IMR-90 (cell line): Measurements from ENCODE around the gene QSER1. TPM values are rescaled to one million over a fixed set of nuclear protein-coding genes. Genes with fewer than 3 reads are reported as not detected.

Experiments
- ATAC-seq: fragments of 200-7000 bp; cut with Tn5 transposase; 2 replicates; pipeline ENCODE4 v1.9.1; 2020; ENCODE audit warnings: low read depth, mild to moderate bottlenecking, moderate library complexity
- Bru-seq: library from RNA; stranded (reverse); fragments of 400-500 nt; gene quantifications from one replicate; lab custom pipeline; 2021; lab: Mats Ljungman, UMichigan
- BruChase-seq, 2 experiments: library from RNA; stranded (reverse); fragments of 400-500 nt; gene quantifications; one replicate each; lab custom pipeline; 2021; lab: Mats Ljungman, UMichigan
- BruUV-seq: library from RNA; stranded (reverse); fragments of 400-500 nt; replicated peaks from 2 replicates; lab custom pipeline; 2021; lab: Mats Ljungman, UMichigan
- CTCF ChIA-PET: fragments of 300-600 bp; formaldehyde crosslinking; extraction: SDS; loops from one replicate; lab custom pipeline; 2021; ENCODE audit warnings: antibody characterized with exemption; lab: Yijun Ruan, JAX
- POLR2A ChIA-PET: fragments of 300-600 bp; sonication (Branson Sonifier 250); formaldehyde crosslinking; loops from one replicate; lab custom pipeline; 2022; ENCODE audit warnings: antibody characterized with exemption; ENCODE audit not compliant: unreplicated experiment; lab: Charles Lee
- DNase-seq: peaks from one replicate; pipeline ENCODE4 v3.0.0; 2013
- H2AFZ ChIP-seq: replicated peaks from 2 replicates; pipeline ENCODE3; 2013; ENCODE audit warnings: low read length, mild to moderate bottlenecking; ENCODE audit not compliant: poor library complexity
- H2AK5ac ChIP-seq: 2 replicates; pipeline ENCODE4 v1.6.1; 2013; ENCODE audit warnings: low read depth, low read length, inconsistent platforms
- H2AK9ac ChIP-seq: replicated peaks from 2 replicates; pipeline ENCODE3; 2013; ENCODE audit warnings: mild to moderate bottlenecking, low read depth, low read length, moderate library complexity; ENCODE audit not compliant: poor library complexity
- H2BK120ac ChIP-seq: 2 replicates; pipeline ENCODE4 v1.6.1; 2013; ENCODE audit warnings: low read depth, low read length, inconsistent platforms
- H2BK15ac ChIP-seq: 3 replicates; pipeline ENCODE4 v1.6.1; 2013; ENCODE audit warnings: low read depth, low read length, inconsistent platforms
- H2BK20ac ChIP-seq: 2 replicates; pipeline ENCODE4 v1.6.1; 2013; ENCODE audit warnings: low read depth, mild to moderate bottlenecking, inconsistent platforms, low read length, moderate library complexity
- H2BK5ac ChIP-seq: 2 replicates; pipeline ENCODE4 v1.6.1; 2013; ENCODE audit warnings: mild to moderate bottlenecking, low read depth, low read length, inconsistent platforms; ENCODE audit not compliant: poor library complexity, severe bottlenecking
- H3K14ac ChIP-seq: replicated peaks from 2 replicates; pipeline ENCODE4 v1.6.1; 2013; ENCODE audit warnings: low read depth, low read length, inconsistent platforms
- H3K18ac ChIP-seq: 2 replicates; pipeline ENCODE4 v1.6.1; 2013; ENCODE audit warnings: low read depth, low read length, control low read depth
- H3K23ac ChIP-seq: 2 replicates; pipeline ENCODE4 v1.6.1; 2013; ENCODE audit warnings: low read depth, low read length, inconsistent platforms
- H3K27ac ChIP-seq: 2 replicates; pipeline ENCODE4 v1.5.1; 2013; ENCODE audit warnings: mild to moderate bottlenecking, control low read depth, low read length; ENCODE audit not compliant: insufficient read depth
- H3K27me3 ChIP-seq: 2 replicates; pipeline ENCODE4 v1.6.1; 2013; ENCODE audit warnings: low read length; ENCODE audit not compliant: control insufficient read depth, insufficient read depth
- H3K36me3 ChIP-seq: 2 replicates; pipeline ENCODE4 v1.6.1; 2013; ENCODE audit warnings: low read length, mixed read lengths; ENCODE audit not compliant: control insufficient read depth, insufficient read depth
- H3K4ac ChIP-seq: 2 replicates; pipeline ENCODE4 v1.6.1; 2013; ENCODE audit warnings: low read depth, low read length, inconsistent platforms
- H3K4me1 ChIP-seq: 2 replicates; pipeline ENCODE4 v1.6.1; 2013; ENCODE audit warnings: low read length, mixed read lengths; ENCODE audit not compliant: control insufficient read depth, insufficient read depth
- H3K4me2 ChIP-seq: 2 replicates; pipeline ENCODE4 v1.6.1; 2013; ENCODE audit warnings: low read depth, mild to moderate bottlenecking, control low read depth, low read length, moderate library complexity
- H3K4me3 ChIP-seq: 2 replicates; pipeline ENCODE4 v1.5.1; 2013; ENCODE audit warnings: low read depth, mild to moderate bottlenecking, control low read depth, low read length, moderate library complexity; ENCODE audit not compliant: insufficient read depth
- H3K56ac ChIP-seq: 2 replicates; pipeline ENCODE4 v1.6.1; 2013; ENCODE audit warnings: low read length, inconsistent platforms; ENCODE audit not compliant: insufficient read depth; ENCODE audit errors: extremely low read depth
- H3K79me1 ChIP-seq, 2 experiments: 2 replicates each; pipeline ENCODE4 v1.6.1; 2013; ENCODE audit warnings: low read length in 2 of 2, inconsistent platforms in 1 of 2, low read depth in 1 of 2
- H3K9ac ChIP-seq: 2 replicates; pipeline ENCODE4 v1.6.1; 2013; ENCODE audit warnings: low read depth, low read length, control low read depth
- H3K9me1 ChIP-seq: 2 replicates; pipeline ENCODE4 v1.6.1; 2013; ENCODE audit warnings: low read length, inconsistent platforms; ENCODE audit not compliant: insufficient read depth
- H3K9me3 ChIP-seq: 2 replicates; pipeline ENCODE4 v1.6.1; 2013; ENCODE audit warnings: low read length; ENCODE audit not compliant: control insufficient read depth, insufficient read depth
- H4K20me1 ChIP-seq: 2 replicates; pipeline ENCODE4 v1.6.1; 2013; ENCODE audit warnings: low read length, inconsistent platforms; ENCODE audit not compliant: insufficient read depth
- H4K5ac ChIP-seq: 2 replicates; pipeline ENCODE4 v1.6.1; 2013; ENCODE audit warnings: mild to moderate bottlenecking, low read depth, low read length, control low read depth
- H4K8ac ChIP-seq, 2 experiments: 2 replicates each; pipeline ENCODE4 v1.6.1; 2013; ENCODE audit warnings: low read depth in 2 of 2, low read length in 2 of 2, control low read depth in 1 of 2, inconsistent platforms in 1 of 2
- H4K91ac ChIP-seq: 2 replicates; pipeline ENCODE4 v1.6.1; 2013; ENCODE audit warnings: low read depth, low read length, inconsistent platforms; ENCODE audit not compliant: insufficient read depth
- BHLHE40 ChIP-seq: fragments of 150-350 bp; IDR thresholded peaks from 2 replicates; pipeline ENCODE4 v1.6.1; 2016; ENCODE audit warnings: mild to moderate bottlenecking, low read depth, low read length
- CEBPB ChIP-seq: IDR thresholded peaks from 2 replicates; pipeline ENCODE4 v1.6.1; 2012; ENCODE audit warnings: low read depth, low read length, improper control_type of control experiment
- MAZ ChIP-seq: IDR thresholded peaks from 2 replicates; pipeline ENCODE4 v1.6.1; 2012; ENCODE audit warnings: low read depth, mild to moderate bottlenecking, low read length, improper control_type of control experiment, moderate library complexity, borderline replicate concordance
- MXI1 ChIP-seq: IDR thresholded peaks from 2 replicates; pipeline ENCODE4 v1.6.1; 2012; ENCODE audit warnings: low read depth, mild to moderate bottlenecking, low read length, moderate library complexity, borderline replicate concordance
- POLR2A ChIP-seq: IDR thresholded peaks from 2 replicates; pipeline ENCODE4 v1.6.1; 2012; ENCODE audit warnings: mild to moderate bottlenecking, low read depth, low read length
- RCOR1 ChIP-seq: IDR thresholded peaks from 2 replicates; pipeline ENCODE4 v1.6.1; 2012; ENCODE audit warnings: mild to moderate bottlenecking, low read length, improper control_type of control experiment; ENCODE audit not compliant: insufficient replicate concordance
- RFX5 ChIP-seq: IDR thresholded peaks from 2 replicates; pipeline ENCODE4 v1.8.0; 2012; ENCODE audit warnings: low read depth, mild to moderate bottlenecking, low read length, moderate library complexity
- SMC3 ChIP-seq: fragments of 150-350 bp; IDR thresholded peaks from 2 replicates; pipeline ENCODE4 v1.6.1; 2016; ENCODE audit warnings: low read depth, mild to moderate bottlenecking, antibody characterized with exemption, low read length, moderate library complexity
- WGBS, 2 experiments: methylation state at CpG; one replicate each; pipeline versions ENCODE4 v1.1.5 to v1.1.7; 2013; ENCODE audit warnings: missing lambda C conversion rate in 2 of 2; ENCODE audit not compliant: insufficient read length in 1 of 2; ENCODE audit errors: extremely low coverage in 2 of 2; 5-methylcytosine and 5-hydroxymethylcytosine counted together
- dilution Hi-C: fragments of 300-500 bp; cut with HindIII; formaldehyde crosslinking; loops from one replicate; pipeline ENCODE4 v1.14.3; 2018; ENCODE audit warnings: low sequenced_read_pairs; ENCODE audit not compliant: unreplicated experiment
- in situ Hi-C: fragments of 300-500 bp; cut with MboI; formaldehyde crosslinking; loops from 3 replicates; pipeline ENCODE4 v1.14.3; 2019; ENCODE audit warnings: low sequenced_read_pairs, inconsistent platforms, mixed read lengths
- intact Hi-C: fragments of 100-400 bp; cut with micrococcal nuclease; formaldehyde crosslinking; loops from 2 replicates; pipeline ENCODE4 v1.10.0; 2022
- long read RNA-seq: library from polyadenylated mRNA; unstranded; transcript quantifications from one replicate; pipeline ENCODE4 v2.0.0, GENCODE V29; 2021; ENCODE audit not compliant: unreplicated experiment
- polyA plus RNA-seq, 3 experiments: library from polyadenylated mRNA; depleted of rRNA; stranded (reverse); fragments of >200 nt; gene quantifications; 2 replicates each; pipeline ENCODE4 v1.2.3, GENCODE V29; 2012; ENCODE audit warnings: low replicate concordance in 1 of 3
- total RNA-seq: library from RNA; depleted of rRNA; stranded (reverse); fragments of >200 nt; gene quantifications from 2 replicates; pipeline ENCODE4 v1.2.3, GENCODE V29; 2012; rRNA removed

The QSER1 gene
- total RNA-seq (15.6 and 21.1 TPM in 2 replicates), polyA plus RNA-seq (2012; rRNA removed) (5.3 and 5.9 TPM in 2 replicates), Bru-seq, nascent RNA (percentile 76 among the genes with signal in this experiment), BruChase-seq, experiment 1, labeled RNA remaining after a 6-hour chase (percentile 82 among the genes with signal in this experiment), BruChase-seq, experiment 2, labeled RNA remaining after a 2-hour chase (percentile 88 among the genes with signal in this experiment)
- polyA plus RNA-seq (2012; cell fraction: cytosol; rRNA removed) = 1.2 and 4.4 TPM in 2 replicates
- polyA plus RNA-seq (2012; cell fraction: nucleus; rRNA removed; ENCODE audit: low replicate concordance) = 1.4 and 12.8 TPM in 2 replicates
- long read RNA-seq, partial matches to known transcripts = 1 of 2 reads
- long read RNA-seq, other reads (novel, unspliced or antisense) = 1 of 2 reads

GRCh38 chr11:32892355-32893092 lies at the start of gene QSER1:
QSER1 (plus strand) TSS chr11:32892811; CDS start chr11:32893126, 315 bp downstream.
- ATAC-seq = peak; percentile 81
- H3K9me1 ChIP-seq = 0 out of 2 replicates have a peak, but pooled peaks cover 1% of the 10 kb centered on the region
- in situ Hi-C loops (no loop called here), intact Hi-C loops (loop anchor here (5.0 kb wide), 2 partner anchors 85 to 170 kb away; no protein-coding TSS in a partner anchor), dilution Hi-C loops (no loop called here)
- H3K9ac ChIP-seq = peak within 1 kb of the TSS; percentile 82
- peak within 1 kb of the TSS; percentile 21; the same call in 1 of the 2 replicates for H3K18ac ChIP-seq
- peaks cover 2% of the 10 kb centered on the region; the same call in 1 of the 2 replicates for H3K4me1 ChIP-seq
- peak within 1 kb of the TSS; percentile 34 for H3K14ac ChIP-seq
- H4K91ac ChIP-seq = peak within 1 kb of the TSS; percentile 25; the same call in 1 of the 2 replicates
- POLR2A ChIA-PET = interaction anchor here (0.6 kb wide), 1 partner anchor 177 kb away, joined by 5 read pairs; no protein-coding TSS in a partner anchor
- peak within 1 kb of the TSS; percentile 89 for H3K23ac ChIP-seq
- H2BK15ac ChIP-seq = no peak within 1 kb of the TSS
- CTCF ChIA-PET = interaction anchor here (0.5 to 0.6 kb wide), 2 partner anchors 12 to 62 kb away, joined by 3 read pairs; no protein-coding TSS in a partner anchor
- peak within 1 kb of the TSS; percentile 90 for H2AK9ac ChIP-seq
- H3K4me3 ChIP-seq = peak within 1 kb of the TSS; percentile 79
- peak within 1 kb of the TSS; percentile 21 for H2BK120ac ChIP-seq
- peak within 1 kb of the TSS; percentile 70 for H4K5ac ChIP-seq
- H3K4me2 ChIP-seq = peak within 1 kb of the TSS; percentile 91
- no peaks in the 10 kb centered on the region for H3K9me3 ChIP-seq
- H4K20me1 ChIP-seq = 0 out of 2 replicates have a peak, but pooled peaks cover 5% of the 10 kb centered on the region
- DNase-seq = peak; percentile 41
- peak within 1 kb of the TSS; percentile 40 for H2AK5ac ChIP-seq
- WGBS, 2 experiments = 0% methylated on average over 9 of the region's 91 CpGs; no CpG with 5 or more reads in 1 of the 2 experiments
- TF ChIP-seq CEBPB (no peak), MAZ (0 out of 2 replicates have a peak, but pooled peaks have one; percentile 34), RFX5 (no peak), SMC3 (no peak), POLR2A (peak; percentile 63; the same call in 1 of the 2 replicates), BHLHE40 (no peak), MXI1 (peak; percentile 38; the same call in 1 of the 2 replicates), RCOR1 (no peak)
- H3K27me3 ChIP-seq = no peaks in the 10 kb centered on the region
- peak within 1 kb of the TSS; percentile 67 for H3K27ac ChIP-seq
- peak within 1 kb of the TSS; percentile 92 for H2BK5ac ChIP-seq
- BruUV-seq = no TSS peak
- H3K56ac ChIP-seq = peak within 1 kb of the TSS; percentile 57
- no peak within 1 kb of the TSS for H2BK20ac ChIP-seq
- peak within 1 kb of the TSS; percentile 64 for H3K4ac ChIP-seq
- peaks cover 12 to 27% of the 10 kb centered on the region in 2 experiments for H3K79me1 ChIP-seq
- peak within 1 kb of the TSS; percentile 79 for H2AFZ ChIP-seq
- peak within 1 kb of the TSS; percentile 74 to 91 for H4K8ac ChIP-seq
- H3K36me3 ChIP-seq = no peaks in the 10 kb centered on the region
